CD4-positive, alpha-beta T cell (primary cell): Measurements from ENCODE around the gene EFNA4. TPM values are rescaled to one million over a fixed set of nuclear protein-coding genes. Genes with fewer than 3 reads are reported as not detected.
"Not testable (repeated sequence)": the region's sequence is repeated elsewhere in the genome, so short reads cannot be mapped to it uniquely, and the experiment has no call there.

Source experiments
- ATAC-seq: fragments of 200-7000 bp; cut with Tn5 transposase; one replicate; pipeline ENCODE4 v1.10.0; 2022; ENCODE audit warnings: mild to moderate bottlenecking; ENCODE audit not compliant: poor library complexity
- CTCF ChIA-PET: fragments of 350-600 bp; sonication (Branson Sonifier 250); formaldehyde crosslinking; loops from one replicate; lab custom pipeline; 2021; ENCODE audit warnings: antibody characterized with exemption, inconsistent platforms; lab: Charles Lee
- POLR2A ChIA-PET: fragments of 350-600 bp; sonication (Branson Sonifier 250); formaldehyde crosslinking; loops from one replicate; lab custom pipeline; 2021; ENCODE audit warnings: antibody characterized with exemption, inconsistent platforms; lab: Charles Lee
- DNase-seq, 14 experiments: peaks; one replicate each; pipeline ENCODE4 v3.0.0-alpha.2; 2013 to 2020; ENCODE audit warnings: mixed read lengths in 2 of 14
- H3K27ac ChIP-seq, 2 donors: one replicate each; pipeline versions ENCODE4 v1.5.1 to v1.7.0; 2013; ENCODE audit warnings: low read length in 2 of 2, low read depth in 1 of 2, mild to moderate bottlenecking in 1 of 2
- H3K27me3 ChIP-seq, 2 experiments: 1 replicate in 1 of 2; 2 replicates in 1 of 2; pipeline versions ENCODE4 v1.6.1 to v1.7.0; 2013; ENCODE audit warnings: low read length in 2 of 2, control low read depth in 1 of 2, mild to moderate bottlenecking in 1 of 2, moderate library complexity in 1 of 2; ENCODE audit not compliant: insufficient read depth in 2 of 2, control insufficient read depth in 1 of 2
- H3K36me3 ChIP-seq: one replicate; pipeline ENCODE4 v1.6.1; 2013; ENCODE audit warnings: low read length, control low read depth; ENCODE audit not compliant: insufficient read depth
- H3K4me1 ChIP-seq: one replicate; pipeline ENCODE4 v1.6.1; 2013; ENCODE audit warnings: low read length, control low read depth; ENCODE audit not compliant: insufficient read depth
- H3K4me3 ChIP-seq: one replicate; pipeline ENCODE4 v1.5.1; 2013; ENCODE audit warnings: mild to moderate bottlenecking, low read length, moderate library complexity
- H3K9me3 ChIP-seq, 2 experiments: 1 replicate in 1 of 2; 2 replicates in 1 of 2; pipeline versions ENCODE4 v1.6.1 to v1.7.0; 2013; ENCODE audit warnings: low read length in 2 of 2, mild to moderate bottlenecking in 2 of 2, control low read depth in 1 of 2, moderate library complexity in 1 of 2; ENCODE audit not compliant: control insufficient read depth in 1 of 2, insufficient read depth in 1 of 2
- H3K27ac Mint-ChIP-seq: one replicate; pipeline ENCODE4 v1.8.0; 2020; ENCODE audit warnings: mixed read lengths
- H3K27me3 Mint-ChIP-seq: one replicate; pipeline ENCODE4 v1.8.0; 2021; ENCODE audit warnings: mixed read lengths
- H3K36me3 Mint-ChIP-seq: one replicate; pipeline ENCODE4 v1.8.0; 2021; ENCODE audit warnings: low read depth, mixed read lengths
- H3K4me1 Mint-ChIP-seq: one replicate; pipeline ENCODE4 v1.8.0; 2021; ENCODE audit warnings: low read depth, mixed read lengths
- H3K4me3 Mint-ChIP-seq: one replicate; pipeline ENCODE4 v1.8.0; 2020; ENCODE audit warnings: mild to moderate bottlenecking, mixed read lengths
- H3K9me3 Mint-ChIP-seq: one replicate; pipeline ENCODE4 v1.8.0; 2020; ENCODE audit warnings: mixed read lengths
- CTCF ChIP-seq: fragments of 200-600 bp; IDR thresholded peaks from one replicate; pipeline ENCODE4 v1.8.0; 2022; ENCODE audit warnings: antibody characterized with exemption, mild to moderate bottlenecking
- intact Hi-C, 2 experiments: fragments of 100-400 bp; cut with DNase I in 1 of 2; cut with micrococcal nuclease in 1 of 2; formaldehyde crosslinking; loops; one replicate each; pipeline versions ENCODE4 v1.15.1 to v1.9.0; 2023 to 2025; cut with DNase I, micrococcal nuclease
- total RNA-seq, 174 experiments: library from RNA in 2 of 174; stranded (reverse) in 2 of 174; gene quantifications; one replicate each; pipeline ENCODE4 v1.2.3 and lab custom pipeline; 2021 to 2026

EFNA4 gene
- total RNA-seq, 2 experiments from 2014 or later = 2.4 to 3.3 TPM

- H3K36me3 Mint-ChIP-seq = no peaks in the 10 kb centered on the region
- ATAC-seq = no peak
- POLR2A ChIA-PET = no interaction called here
Observed at GRCh38 chr1:155116113-155116764, 52.7 kb downstream of the EFNA4 start.

GRCh38 chr1:155117610-155118009 lies 54.1 kb downstream of the EFNA4 start:
- no peaks in the 10 kb centered on the region for H3K4me1 Mint-ChIP-seq
- no peak overlapping the region for H3K4me3 Mint-ChIP-seq
- Histone ChIP-seq H3K27me3 (no peaks in the 10 kb centered on the region), H3K36me3 (no peaks in the 10 kb centered on the region), H3K4me3 (no peak overlapping the region), H3K27ac (no peak overlapping the region), H3K9me3 (no peaks in the 10 kb centered on the region), H3K4me1 (no peaks in the 10 kb centered on the region)
- DNase-seq (no peak), ATAC-seq (no peak)
- ChIA-PET POLR2A (interaction anchor here (0.6 kb wide), 1 partner anchor 859 kb away, joined by 3 read pairs; no protein-coding TSS in a partner anchor), CTCF (interaction anchor here (0.8 to 1.0 kb wide), 2 partner anchors 25 to 50 kb away, joined by 3 read pairs; no protein-coding TSS in a partner anchor)
- no peak overlapping the region for H3K27ac Mint-ChIP-seq
- peaks cover 5% of the 10 kb centered on the region for H3K27me3 Mint-ChIP-seq
- intact Hi-C loops = no loop called here
- no peaks in the 10 kb centered on the region for H3K36me3 Mint-ChIP-seq
- H3K9me3 Mint-ChIP-seq = no peaks in the 10 kb centered on the region
- TF ChIP-seq CTCF = no peak

More at GRCh38 chr1:155116113-155116764, 52.7 kb downstream of the EFNA4 start:
- no peaks in the 10 kb centered on the region for H3K4me1 ChIP-seq
- Mint-ChIP-seq H3K4me3 (no peak overlapping the region), H3K4me1 (no peaks in the 10 kb centered on the region), H3K27ac (no peak overlapping the region), H3K27me3 (peaks cover 2% of the 10 kb centered on the region), H3K9me3 (no peaks in the 10 kb centered on the region)
- CTCF ChIA-PET = no interaction called here
- H3K36me3 ChIP-seq = no peaks in the 10 kb centered on the region
- no peak overlapping the region for H3K27ac ChIP-seq
- no peaks in the 10 kb centered on the region for H3K27me3 ChIP-seq
- H3K4me3 ChIP-seq = no peak overlapping the region
- intact Hi-C loops = no loop called here
- no peaks in the 10 kb centered on the region for H3K9me3 ChIP-seq
- TF ChIP-seq CTCF = no peak
- DNase-seq = no peak

GRCh38 chr1:155118090-155118489 lies 54.5 kb downstream of the EFNA4 start:
- H3K36me3 ChIP-seq, H3K4me3 ChIP-seq, H3K4me1 ChIP-seq, H3K27me3 ChIP-seq, H3K9me3 ChIP-seq, H3K27ac Mint-ChIP-seq, H3K27me3 Mint-ChIP-seq, H3K27ac ChIP-seq, H3K36me3 Mint-ChIP-seq, H3K9me3 Mint-ChIP-seq, H3K4me1 Mint-ChIP-seq, intact Hi-C loops, ATAC-seq, DNase-seq, H3K4me3 Mint-ChIP-seq: not testable (repeated sequence)
- ChIA-PET CTCF (interaction anchor here (0.8 to 1.0 kb wide), 2 partner anchors 25 to 49 kb away, joined by 3 read pairs; no protein-coding TSS in a partner anchor), POLR2A (interaction anchor here (0.6 kb wide), 1 partner anchor 858 kb away, joined by 3 read pairs; no protein-coding TSS in a partner anchor)

Other genes starting within 250 kb of the EFNA4 start
- not detected for gene KCNN3, start 193.5 kb upstream of the EFNA4 start, total RNA-seq
- 1 to 10 TPM; 6.6 to 7.4 TPM for gene PMVK, start 127.0 kb upstream of the EFNA4 start, total RNA-seq
- 100 to 1,000 TPM; 434 to 440 TPM for gene PBXIP1, start 107.6 kb upstream of the EFNA4 start, total RNA-seq
- 10 to 100 TPM; 30.3 to 32.8 TPM for gene PYGO2, start 102.0 kb upstream of the EFNA4 start, total RNA-seq
- 10 to 100 TPM; 59.9 to 60.0 TPM for gene SHC1, start 93.0 kb upstream of the EFNA4 start, total RNA-seq
- 1 to 10 TPM; 1.4 to 3.9 TPM for gene CKS1B, start 89.1 kb upstream of the EFNA4 start, total RNA-seq
- 10 to 100 TPM; 16.7 to 19.4 TPM for gene FLAD1, start 80.4 kb upstream of the EFNA4 start, total RNA-seq
- not detected for gene LENEP, start 70.2 kb upstream of the EFNA4 start, total RNA-seq
- 10 to 100 TPM; 22.8 to 25.1 TPM for gene ZBTB7B, start 60.9 kb upstream of the EFNA4 start, total RNA-seq
- 1 to 10 TPM; 1.4 to 2.2 TPM for gene DCST2, start 30.0 kb upstream of the EFNA4 start, total RNA-seq
- gene DCST1, start 29.9 kb upstream of the EFNA4 start, total RNA-seq = under 1 TPM; 0.33 to 0.39 TPM
- 10 to 100 TPM; 17.2 to 20.1 TPM for gene ADAM15, start 12.4 kb upstream of the EFNA4 start, total RNA-seq
- gene EFNA3, start 15.1 kb downstream of the EFNA4 start, total RNA-seq = under 1 TPM; 0.22 to 0.47 TPM
- 1 to 10 TPM; 4.2 to 5.9 TPM for gene EFNA1, start 64.1 kb downstream of the EFNA4 start, total RNA-seq
- 10 to 100 TPM; 10.2 to 12.5 TPM for gene SLC50A1, start 72.1 kb downstream of the EFNA4 start, total RNA-seq
- 10 to 100 TPM; 17.6 to 20.5 TPM for gene DPM3, start 76.8 kb downstream of the EFNA4 start, total RNA-seq
- gene KRTCAP2, start 109.6 kb downstream of the EFNA4 start, total RNA-seq = 10 to 100 TPM; 77.8 TPM
- 1 to 10 TPM; 2.9 to 3.0 TPM for gene TRIM46, start 110.1 kb downstream of the EFNA4 start, total RNA-seq
- gene THBS3, start 144.2 kb downstream of the EFNA4 start, total RNA-seq = 10 to 100 TPM; 25.5 to 26.1 TPM
- 10 to 100 TPM; 19.9 to 20.7 TPM for gene MTX1, start 145.0 kb downstream of the EFNA4 start, total RNA-seq
- 1 to 10 TPM; 6.6 to 8.3 TPM for gene ENTREP3, start 191.7 kb downstream of the EFNA4 start, total RNA-seq
- gene SCAMP3, start 198.6 kb downstream of the EFNA4 start, total RNA-seq = 10 to 100 TPM; 54.8 to 55.6 TPM
- gene CLK2, start 209.8 kb downstream of the EFNA4 start, total RNA-seq = 10 to 100 TPM; 48.1 to 49.8 TPM
- 1 to 10 TPM; 1.3 to 1.8 TPM for gene HCN3, start 213.7 kb downstream of the EFNA4 start, total RNA-seq
- gene PKLR, start 237.7 kb downstream of the EFNA4 start, total RNA-seq = not detected
- 10 to 100 TPM; 44.0 to 47.3 TPM for gene FDPS, start 245.1 kb downstream of the EFNA4 start, total RNA-seq